ENCODE data around the gene IGFBP2. TPM values are rescaled to one million over a fixed set of nuclear protein-coding genes. Genes with fewer than 3 reads are reported as not detected.

The IGFBP2 gene
- total RNA-seq, 1 donor from 2014 or later: 42.6 TPM

GRCh38 chr2:216615298-216616082 is 17.7 kb upstream of the IGFBP2 start:
- no peak for DNase-seq (ENCODE audit: low read depth)

GRCh38 chr2:216616083-216616678 is 17.0 kb upstream of the IGFBP2 start:
- no peak for DNase-seq (ENCODE audit: low read depth)

GRCh38 chr2:216617159-216617815 is 15.9 kb upstream of the IGFBP2 start:
- DNase-seq (ENCODE audit: low read depth): no peak

- no peak for DNase-seq (ENCODE audit: low read depth)
Observed at GRCh38 chr2:216618785-216619184, 14.4 kb upstream of the IGFBP2 start.

GRCh38 chr2:216619411-216620393 is 13.5 kb upstream of the IGFBP2 start:
- DNase-seq (ENCODE audit: low read depth): no peak

- no peak for DNase-seq (ENCODE audit: low read depth)
Observed at GRCh38 chr2:216620786-216621185, 12.4 kb upstream of the IGFBP2 start.

GRCh38 chr2:216621292-216621691 is 11.9 kb upstream of the IGFBP2 start:
- DNase-seq (ENCODE audit: low read depth): no peak

GRCh38 chr2:216622526-216622925 is 10.7 kb upstream of the IGFBP2 start:
- DNase-seq (ENCODE audit: low read depth): no peak

- DNase-seq (ENCODE audit: low read depth): no peak
Observed at GRCh38 chr2:216624251-216624650, 9.0 kb upstream of the IGFBP2 start.

GRCh38 chr2:216626168-216626874 is 6.9 kb upstream of the IGFBP2 start:
- no peak for DNase-seq (ENCODE audit: low read depth)

- no peak for DNase-seq (ENCODE audit: low read depth)
Observed at GRCh38 chr2:216626875-216627245, 6.4 kb upstream of the IGFBP2 start.

- no peak for DNase-seq (ENCODE audit: low read depth)
Observed at GRCh38 chr2:216629784-216630183, 3.4 kb upstream of the IGFBP2 start.

GRCh38 chr2:216632346-216632951 is 771 bp upstream of the IGFBP2 start:
- no peak for DNase-seq (ENCODE audit: low read depth)

GRCh38 chr2:216633616-216634369 is 573 bp downstream of the IGFBP2 start:
- no peak for DNase-seq (ENCODE audit: low read depth)

- DNase-seq (ENCODE audit: low read depth): no peak
Observed at GRCh38 chr2:216634370-216635148, 1.3 kb downstream of the IGFBP2 start.

GRCh38 chr2:216635171-216635570 is 2.0 kb downstream of the IGFBP2 start:
- no peak for DNase-seq (ENCODE audit: low read depth)

GRCh38 chr2:216635701-216636550 is 2.7 kb downstream of the IGFBP2 start:
- no peak for DNase-seq (ENCODE audit: low read depth)

Data from renal cortical epithelial cell (primary cell).